ENCODE results near the gene GLOD4.
"Not testable (repeated sequence)": the region's sequence is repeated elsewhere in the genome, so short reads cannot be mapped to it uniquely, and the experiment has no call there.

GLOD4 gene

GRCh38 chr17:767076-767475 is 15.0 kb downstream of the GLOD4 start:
- DNase-seq: no peak

- DNase-seq: no peak
Observed at GRCh38 chr17:760371-760770, 21.7 kb downstream of the GLOD4 start.

- no peak for DNase-seq
Observed at GRCh38 chr17:759964-760363, 22.1 kb downstream of the GLOD4 start.

GRCh38 chr17:756010-756567 is 26.0 kb downstream of the GLOD4 start:
- DNase-seq: not testable (repeated sequence)

- not testable (repeated sequence) for DNase-seq
Observed at GRCh38 chr17:755319-755961, 26.6 kb downstream of the GLOD4 start.

- DNase-seq: no peak
Observed at GRCh38 chr17:753418-753817, 28.7 kb downstream of the GLOD4 start.

GRCh38 chr17:752620-753219 is 29.4 kb downstream of the GLOD4 start:
- no peak for DNase-seq

GRCh38 chr17:752002-752619 is 30.0 kb downstream of the GLOD4 start, which contains the start of gene GEMIN4:
Gene GEMIN4, minus strand, starts transcription at chr17:752264. Its CDS starts 122 bp downstream, at chr17:752142.
- peak; percentile 98 for DNase-seq

- peak; percentile 47 for DNase-seq
Observed at GRCh38 chr17:751269-752001, 30.6 kb downstream of the GLOD4 start.

GRCh38 chr17:750431-751037 is 31.5 kb downstream of the GLOD4 start:
- no peak for DNase-seq

GRCh38 chr17:749359-749758 is 32.7 kb downstream of the GLOD4 start:
- not testable (repeated sequence) for DNase-seq

- not testable (repeated sequence) for DNase-seq
Observed at GRCh38 chr17:748604-749003, 33.5 kb downstream of the GLOD4 start.

- no peak for DNase-seq
Observed at GRCh38 chr17:746783-747629, 35.1 kb downstream of the GLOD4 start.

GRCh38 chr17:746181-746580 is 35.9 kb downstream of the GLOD4 start:
- DNase-seq: no peak

- DNase-seq: no peak
Observed at GRCh38 chr17:745406-745805, 36.7 kb downstream of the GLOD4 start.

- no peak for DNase-seq
Observed at GRCh38 chr17:744937-745336, 37.1 kb downstream of the GLOD4 start.

GRCh38 chr17:743139-743538 is 38.9 kb downstream of the GLOD4 start:
- no peak for DNase-seq

- DNase-seq: no peak
Observed at GRCh38 chr17:742147-742793, 39.8 kb downstream of the GLOD4 start.

GRCh38 chr17:740240-741017 is 41.7 kb downstream of the GLOD4 start:
- DNase-seq: peak; percentile 15

- no peak for DNase-seq
Observed at GRCh38 chr17:737561-738113, 44.4 kb downstream of the GLOD4 start.
